Left renal cortex interstitium (tissue), 4 donors: ENCODE measurements around the gene CLPSL2. TPM values are rescaled to one million over a fixed set of nuclear protein-coding genes. Genes with fewer than 3 reads are reported as not detected.
"Not testable (repeated sequence)": the region's sequence is repeated elsewhere in the genome, so short reads cannot be mapped to it uniquely, and the experiment has no call there.

ENCODE experiments used
- DNase-seq, 4 donors: peaks; one replicate each; pipeline ENCODE4 v3.0.0-alpha.2; 2013; ENCODE audit warnings: low read depth in 4 of 4, low spot score in 2 of 4, missing footprints in 1 of 4
- polyA plus RNA-seq, 4 donors: library from polyadenylated mRNA; unstranded; fragments of 120-200 nt; gene quantifications; one replicate each; pipeline ENCODE4 v1.2.1, GENCODE V29; 2013; ENCODE audit not compliant: insufficient read length in 4 of 4

CLPSL2 gene, protein sequence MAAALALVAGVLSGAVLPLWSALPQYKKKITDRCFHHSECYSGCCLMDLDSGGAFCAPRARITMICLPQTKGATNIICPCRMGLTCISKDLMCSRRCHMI
- polyA plus RNA-seq: under 1 TPM in 1 of 4 donors, not detected in 3; 0.52 TPM

DNA sequence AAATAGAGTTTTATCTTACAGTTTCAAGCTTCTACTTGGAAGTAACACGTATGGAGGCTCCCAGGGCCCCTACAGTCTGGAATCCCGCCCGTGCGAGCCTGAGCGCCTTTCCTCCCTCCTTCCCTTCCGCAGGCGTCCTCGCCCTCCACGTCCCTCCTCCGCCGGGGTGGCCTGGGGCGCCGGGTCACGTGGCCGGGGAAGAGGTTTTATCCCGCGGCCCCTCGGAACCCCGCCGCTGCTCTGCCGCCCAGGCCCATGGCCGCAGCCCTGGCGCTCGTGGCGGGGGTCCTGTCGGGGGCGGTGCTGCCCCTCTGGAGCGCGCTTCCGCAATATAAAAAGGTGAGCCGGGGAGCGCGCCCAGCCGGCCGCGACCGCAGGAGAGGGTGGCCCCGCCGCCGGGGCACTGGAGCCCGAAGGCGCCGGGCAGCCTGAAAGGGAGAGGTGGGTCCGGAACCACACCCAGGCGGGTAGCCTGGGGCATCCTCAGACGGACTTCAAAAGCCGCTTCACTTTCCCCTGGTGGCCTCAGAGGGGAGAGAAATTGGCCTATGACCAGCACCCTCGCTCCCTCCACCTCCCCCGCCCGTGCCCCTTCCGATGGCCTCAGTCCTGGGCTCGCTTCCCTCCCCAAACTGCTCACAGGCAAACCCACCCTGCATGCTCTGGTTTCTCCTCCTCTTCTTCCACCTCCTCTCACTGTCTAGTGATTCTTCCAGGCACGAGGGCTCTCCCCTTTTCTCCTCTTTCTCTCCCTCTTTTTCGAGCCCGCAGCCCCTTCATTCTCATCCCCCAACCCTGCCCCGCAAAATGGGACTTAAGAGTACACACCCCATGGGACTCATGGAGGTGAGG lies at the start of gene CLPSL2:
CLPSL2 (plus strand) TSS at position 235 of the 852 bp plus-strand sequence; CDS start at position 256, 21 bp downstream.
- no peak for DNase-seq

DNA sequence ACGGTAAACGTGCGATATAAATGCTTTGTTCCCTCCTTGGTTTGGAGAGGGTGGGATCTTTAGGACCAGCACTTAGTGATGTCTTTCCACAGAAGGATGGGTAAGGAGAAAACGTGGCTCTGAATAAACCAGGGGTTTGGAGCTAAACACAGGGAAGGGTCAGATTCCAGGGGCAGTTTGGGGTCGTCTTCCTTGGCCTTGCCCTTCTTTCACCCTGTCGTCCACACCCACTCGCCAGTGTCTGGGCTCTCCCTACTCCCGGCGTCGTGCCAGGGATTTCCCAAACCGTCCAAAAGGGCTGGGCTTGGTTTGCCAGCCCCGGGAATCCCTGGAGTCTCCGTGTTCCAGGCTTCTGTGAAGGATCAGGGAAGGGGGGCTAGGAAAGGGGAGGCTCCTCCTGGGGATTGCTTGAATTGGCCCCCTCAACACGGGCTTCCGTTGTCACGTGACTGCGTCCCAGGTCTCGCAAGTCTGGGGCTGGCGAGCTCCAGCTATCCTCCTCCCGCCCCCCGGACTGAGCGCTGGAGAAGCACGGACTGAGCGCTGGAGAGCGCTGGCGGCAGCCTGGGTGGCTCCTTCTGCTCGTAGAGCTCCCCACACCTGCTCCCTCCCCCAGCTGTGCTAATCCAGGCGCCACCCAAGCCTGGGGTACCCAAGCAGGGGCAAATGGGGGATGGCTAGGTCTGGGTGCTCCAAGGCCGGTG lies 49.0 kb upstream of the CLPSL2 start:
- peak in 1 of 4 donors; percentile 65 for DNase-seq

DNA sequence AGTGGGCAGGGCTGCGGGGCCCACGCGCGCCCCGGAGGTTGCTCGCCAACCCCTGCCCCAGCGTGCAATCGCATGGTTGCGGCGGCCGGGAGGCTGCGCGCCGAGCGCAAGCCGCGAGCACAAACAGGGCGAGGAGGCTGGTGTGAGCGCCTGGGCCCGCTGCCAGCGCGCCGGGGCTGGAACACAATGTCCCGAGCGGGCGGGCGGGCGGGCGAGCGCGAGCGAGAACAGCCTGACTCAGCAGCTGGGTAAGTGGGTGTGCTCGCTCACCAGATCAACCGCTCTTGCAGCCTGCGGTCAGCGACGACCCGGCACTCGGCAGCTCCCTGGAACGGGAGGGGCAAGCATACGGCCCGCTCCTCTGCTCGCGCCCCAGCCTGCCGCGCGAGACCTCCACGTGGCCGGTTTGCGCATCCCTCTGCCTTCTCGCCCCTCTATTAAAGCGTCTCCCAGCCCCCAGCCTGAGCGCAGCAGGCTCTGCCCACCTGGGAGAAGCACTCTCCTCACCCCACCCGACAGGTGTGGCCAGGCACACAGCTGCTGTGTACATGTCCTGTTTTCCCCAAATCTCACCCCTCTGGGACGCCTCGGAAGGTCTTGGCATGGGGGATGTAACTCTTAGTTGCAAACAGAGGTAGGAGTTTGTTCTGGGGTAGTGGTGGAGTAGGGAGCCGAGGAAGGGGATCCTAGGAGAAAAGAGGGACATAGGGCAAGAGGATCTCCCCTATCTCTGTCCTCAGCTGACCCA lies 48.3 kb upstream of the CLPSL2 start:
- DNase-seq: peak in 1 of 4 donors; percentile 69

DNA sequence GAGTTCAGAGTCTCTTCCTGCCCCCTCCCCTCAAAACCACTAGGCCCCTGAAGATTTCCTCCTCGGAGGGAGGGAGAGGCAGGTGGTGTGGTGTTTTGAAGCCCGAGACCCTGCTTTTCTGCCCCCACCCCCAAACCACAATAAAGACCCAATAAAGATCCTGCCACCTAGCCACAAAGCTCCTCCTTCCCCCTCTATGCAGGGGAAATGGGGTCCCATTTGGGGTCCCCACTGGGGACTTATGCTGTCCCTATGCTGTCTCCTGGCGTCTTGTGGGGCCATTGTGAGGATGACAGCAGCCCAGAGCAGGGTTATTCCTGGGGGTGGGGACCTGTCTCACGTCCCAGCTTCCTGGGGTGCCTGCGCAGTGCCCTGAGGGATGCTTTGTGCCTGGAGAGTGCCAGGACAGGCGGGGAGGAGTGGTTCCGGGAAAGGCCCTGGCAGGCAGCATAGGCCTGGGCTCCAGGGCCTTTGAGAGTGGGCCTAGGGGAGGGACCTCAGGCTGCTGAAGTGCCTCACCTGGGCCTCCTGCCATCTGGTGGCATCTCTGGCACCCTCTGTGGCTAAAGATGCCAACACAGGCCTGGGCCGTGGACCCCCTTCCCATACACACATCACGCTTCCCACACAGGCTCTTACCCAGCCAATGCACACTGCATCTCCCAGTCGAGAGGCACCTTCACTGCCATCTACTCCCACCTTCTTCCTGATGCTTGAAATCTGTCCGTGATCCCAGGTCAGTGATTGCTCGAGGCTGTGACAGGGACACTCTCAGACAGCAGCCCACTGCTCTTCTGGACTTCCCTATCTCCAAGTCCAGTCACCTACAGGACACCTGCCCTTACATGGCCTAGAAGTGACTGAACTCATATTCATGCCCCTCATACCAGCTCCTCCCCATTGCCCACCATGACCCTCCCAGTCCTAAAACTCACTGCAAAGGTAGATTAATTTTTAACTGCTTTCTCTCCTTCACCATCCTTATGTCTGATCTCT lies 47.4 kb upstream of the CLPSL2 start:
- no peak for DNase-seq

DNA sequence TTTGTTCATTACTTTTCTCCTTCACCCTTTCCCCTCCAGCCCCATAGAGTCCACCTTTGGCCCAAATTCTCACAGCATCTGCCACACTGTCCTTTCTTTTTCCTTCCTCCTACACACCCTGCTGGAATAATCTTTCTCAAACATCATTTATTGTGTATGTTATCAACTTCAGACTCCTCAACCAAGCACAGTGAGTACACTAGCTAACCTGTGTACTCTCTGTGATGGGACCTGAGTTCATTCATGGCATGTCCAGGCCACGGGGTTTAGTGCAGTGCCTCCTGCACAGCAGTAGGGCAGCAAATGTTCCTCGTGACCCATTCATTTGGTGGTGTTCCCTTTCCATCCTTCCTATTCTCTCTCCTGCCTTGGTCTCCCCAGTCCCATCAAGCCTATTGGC lies 46.7 kb upstream of the CLPSL2 start:
- no peak for DNase-seq

DNA sequence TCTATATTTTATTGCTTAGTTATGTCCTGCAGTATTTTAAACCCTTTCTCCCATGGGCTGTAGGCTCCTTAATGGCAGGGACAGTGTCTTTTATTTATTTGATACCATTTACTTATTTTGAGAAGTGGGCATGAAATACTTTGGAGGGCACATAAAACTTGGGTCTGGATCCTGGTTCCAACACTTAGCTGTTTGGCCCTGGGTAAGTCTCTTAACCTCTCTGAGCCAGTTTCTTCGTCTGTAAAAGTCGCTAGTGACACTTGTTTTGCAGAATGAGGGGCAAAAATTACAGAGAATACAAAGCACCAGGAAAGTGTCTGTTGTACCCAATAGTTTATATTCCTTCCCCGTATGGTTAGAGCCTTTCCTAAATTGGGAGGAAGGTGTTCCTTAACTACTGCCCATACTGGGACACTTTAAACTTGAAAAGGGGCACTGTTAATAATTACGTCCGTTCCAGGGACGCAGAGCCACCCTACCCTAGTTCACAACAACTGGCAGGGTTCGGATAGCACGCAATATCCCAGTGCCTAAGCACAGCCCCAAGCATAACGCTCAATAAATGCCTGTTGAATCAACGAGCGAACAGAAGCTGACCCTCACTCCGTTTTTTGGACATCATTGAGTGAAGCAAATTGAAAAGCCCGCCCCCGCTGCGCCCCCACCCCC lies 45.5 kb upstream of the CLPSL2 start:
- no peak for DNase-seq

DNA sequence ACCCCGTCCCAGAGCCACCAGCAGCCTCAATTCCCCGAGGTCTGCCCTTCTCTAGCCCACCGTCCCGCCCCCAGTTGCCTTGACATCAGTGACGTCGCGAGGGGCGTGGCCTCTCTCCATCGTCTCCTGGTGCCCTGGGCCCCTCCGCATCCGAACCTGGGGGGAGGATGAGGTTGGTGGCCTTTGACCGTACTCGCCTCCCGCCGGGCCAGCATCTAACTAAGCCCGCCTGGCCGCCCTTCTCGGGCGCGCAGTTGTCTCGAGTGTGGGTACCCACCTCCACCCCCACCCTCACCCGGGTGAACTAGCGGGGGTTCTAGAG lies 45.0 kb upstream of the CLPSL2 start:
- peak in 2 of 4 donors; percentile 79 to 89 for DNase-seq

DNA sequence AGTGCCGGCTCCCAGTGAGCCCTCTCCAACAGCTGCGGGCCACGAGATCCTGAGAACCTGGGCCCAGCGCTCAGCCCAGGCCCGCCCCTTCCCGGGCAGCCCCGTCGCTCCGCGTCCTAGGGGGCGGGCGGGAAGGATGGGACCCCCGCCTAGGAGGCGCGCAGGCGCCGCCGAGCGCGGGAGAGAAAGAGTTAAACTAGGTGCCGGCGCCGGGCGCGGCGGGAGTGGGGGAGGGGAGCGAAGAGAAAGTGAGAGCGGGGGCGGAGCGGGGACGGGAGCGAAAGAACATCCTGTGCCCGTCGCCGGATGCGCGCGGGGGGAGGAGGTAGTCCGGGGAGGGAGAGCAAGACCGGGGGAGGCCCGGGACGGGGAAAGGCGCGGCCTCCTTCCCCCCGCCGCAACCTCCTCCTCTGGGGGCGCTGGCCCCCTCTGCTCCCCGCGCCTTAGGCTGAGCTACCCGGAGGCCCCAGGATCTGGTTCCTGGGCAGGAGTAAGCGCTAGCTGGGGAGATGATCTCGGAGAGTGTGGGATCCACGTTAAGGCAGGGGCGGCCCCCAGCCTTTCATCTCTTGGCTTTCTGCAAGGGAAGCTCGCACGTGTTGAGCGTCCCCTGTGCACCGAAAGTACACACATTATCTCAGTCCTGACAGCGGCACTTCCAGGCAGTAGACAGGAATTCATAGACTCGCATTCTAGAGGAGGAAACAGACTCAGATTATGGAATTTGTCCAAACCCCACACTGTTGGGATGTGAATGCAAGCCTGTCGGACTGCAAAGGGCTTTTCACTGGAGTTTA lies 44.5 kb upstream of the CLPSL2 start:
- peak in 2 of 4 donors; percentile 73 to 75 for DNase-seq

DNA sequence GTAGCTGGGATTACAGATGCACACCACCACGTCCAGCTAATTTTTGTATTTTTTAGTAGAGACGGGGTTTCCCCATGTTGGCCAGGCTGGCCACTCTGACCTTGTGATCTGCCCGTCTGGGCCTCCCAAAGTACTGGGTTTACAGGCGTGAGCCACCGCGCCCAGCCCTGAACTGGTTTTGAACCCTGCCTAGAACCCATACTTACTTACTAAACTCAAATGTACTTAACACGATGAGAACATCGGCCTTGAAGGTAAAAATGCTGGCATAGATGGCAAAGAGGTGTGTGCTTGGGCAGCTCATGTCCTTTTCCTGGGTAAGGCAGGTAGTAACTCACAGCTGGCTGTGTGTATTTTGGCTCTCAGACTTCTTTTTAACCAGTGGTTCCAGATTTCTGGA lies 42.8 kb upstream of the CLPSL2 start:
- DNase-seq: no peak

DNA sequence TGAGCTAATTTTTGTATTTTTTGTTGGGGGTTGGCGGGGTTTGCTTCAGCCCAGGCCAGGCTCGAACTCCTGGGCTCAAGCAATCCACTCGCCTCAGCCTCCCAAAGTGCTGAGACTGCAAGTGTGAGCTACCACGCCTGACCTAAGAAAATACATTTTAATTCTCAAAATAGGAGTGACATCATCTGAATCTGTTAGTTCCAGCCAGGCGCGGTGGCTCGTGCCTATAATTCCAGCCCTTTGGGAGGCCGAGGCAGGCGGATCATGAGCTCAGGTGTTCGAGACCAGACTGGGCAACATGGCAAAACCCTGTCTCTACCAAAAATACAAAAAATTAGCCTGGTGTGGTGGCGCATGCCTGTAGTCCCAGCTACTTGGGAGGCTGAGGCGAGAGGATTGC lies 42.1 kb upstream of the CLPSL2 start:
- not testable (repeated sequence) for DNase-seq

DNA sequence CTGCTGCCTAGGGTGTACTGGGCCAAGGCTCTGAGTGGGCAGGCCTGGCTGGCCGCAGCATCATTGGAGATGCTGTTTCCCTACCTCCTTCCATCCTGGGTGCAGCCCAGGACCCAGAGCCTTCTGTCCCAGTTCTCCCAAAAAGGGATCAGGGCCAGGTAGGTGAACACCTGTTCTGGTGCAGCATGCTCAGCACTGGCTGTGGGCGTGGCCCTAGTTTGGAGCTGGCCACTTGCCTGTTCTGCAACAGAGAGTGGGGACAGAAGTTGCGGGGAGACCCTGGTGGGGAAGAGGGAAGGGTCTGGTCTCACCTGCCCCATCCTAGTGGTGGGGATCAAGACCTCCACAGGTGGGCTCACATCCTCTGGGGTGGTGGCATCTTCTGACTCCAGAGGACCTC lies 40.9 kb upstream of the CLPSL2 start:
- DNase-seq: no peak

DNA sequence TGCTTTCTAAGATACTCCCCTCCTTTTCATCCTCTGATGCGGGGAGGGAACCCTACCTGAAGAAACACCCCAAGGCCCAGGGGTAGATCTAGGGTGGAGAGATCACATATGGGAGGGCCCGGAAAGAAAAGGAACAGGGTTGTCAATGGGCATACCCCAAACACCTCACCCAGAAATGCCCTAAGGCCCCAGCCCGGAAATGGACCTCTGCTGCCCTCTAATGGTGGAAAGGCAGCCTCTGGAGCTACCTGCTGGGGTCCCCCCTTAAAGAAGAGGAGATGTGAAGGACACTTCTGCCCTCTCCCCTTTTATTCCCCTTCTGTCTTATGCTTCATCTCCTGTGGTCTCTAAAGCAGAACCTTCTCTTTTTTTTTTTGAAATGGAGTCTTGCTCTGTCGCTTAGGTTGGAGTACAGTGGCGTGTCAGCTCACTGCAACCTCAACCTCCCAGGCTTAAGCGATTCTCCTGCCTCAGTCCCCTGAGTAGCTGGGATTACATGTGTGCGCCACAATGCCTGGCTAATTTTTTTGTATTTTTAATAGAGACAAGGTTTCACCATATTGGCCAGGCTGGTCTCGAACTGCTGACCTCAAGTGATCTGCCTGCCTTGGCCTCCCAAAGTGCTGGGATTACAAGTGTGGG lies 40.0 kb upstream of the CLPSL2 start:
- peak in 1 of 4 donors; percentile 72 for DNase-seq

DNA sequence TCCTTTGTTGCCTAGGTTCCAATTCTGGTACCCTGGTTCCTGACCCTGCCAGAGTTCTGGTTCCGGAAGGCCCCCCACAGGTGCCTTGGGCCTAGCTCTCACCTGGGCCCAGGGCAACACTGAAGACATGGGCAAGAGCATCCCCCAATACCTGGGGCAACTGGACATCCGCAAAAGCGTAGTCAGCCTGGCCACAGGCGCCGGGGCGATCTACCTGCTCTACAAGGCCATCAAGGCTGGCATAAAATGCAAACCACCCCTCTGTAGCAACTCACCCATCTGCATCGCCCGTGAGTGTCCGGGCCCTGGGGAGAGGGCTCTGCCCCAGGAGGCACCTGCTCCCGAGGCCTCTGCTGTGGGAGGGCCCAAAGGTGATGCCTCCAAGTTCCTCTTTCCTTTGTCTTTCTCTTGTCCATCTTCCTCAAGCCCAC lies 39.4 kb upstream of the CLPSL2 start, which contains the start of gene ARMC12:
ARMC12 (plus strand) TSS at position 51 of the 431 bp plus-strand sequence; CDS start at position 128, 77 bp downstream.
- DNase-seq: no peak

DNA sequence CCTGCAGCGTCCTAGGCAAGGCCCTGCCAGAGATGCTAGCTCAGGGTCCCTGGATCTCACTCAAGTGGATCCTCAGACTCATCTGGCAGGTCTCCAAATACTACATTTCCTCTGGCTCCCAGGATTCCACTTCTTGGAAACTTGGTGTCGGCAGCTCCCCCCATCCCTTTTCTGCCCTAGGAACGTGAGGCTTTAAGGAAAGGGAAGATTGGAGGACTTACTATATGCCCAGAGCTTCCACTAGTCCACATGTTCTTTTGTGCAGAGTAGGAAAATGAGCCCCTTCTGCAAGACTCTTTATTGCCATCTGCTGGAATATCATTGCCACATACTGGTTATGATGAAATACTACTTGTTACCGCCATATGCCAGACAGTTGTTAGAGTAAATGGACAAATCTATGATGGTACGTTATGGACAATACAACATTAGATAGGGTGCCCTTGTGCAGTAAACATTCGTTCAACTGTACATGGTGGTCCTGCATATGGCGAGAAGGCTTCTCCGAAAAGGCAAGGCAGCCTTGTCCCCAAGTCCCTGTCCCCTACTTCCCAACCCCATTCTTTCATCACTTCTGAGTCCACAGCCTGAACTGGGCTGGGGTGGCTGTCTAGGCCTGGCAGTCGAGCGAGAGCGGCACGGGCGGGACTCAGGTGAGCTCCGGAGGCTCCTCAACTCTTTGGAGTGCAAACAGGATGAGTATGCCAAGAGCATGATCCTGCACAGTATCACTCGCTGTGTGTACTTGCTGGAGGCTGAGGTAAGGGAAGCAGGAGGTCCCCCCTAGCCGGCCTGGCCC lies 38.8 kb upstream of the CLPSL2 start:
- peak in 1 of 4 donors; percentile 69 for DNase-seq

DNA sequence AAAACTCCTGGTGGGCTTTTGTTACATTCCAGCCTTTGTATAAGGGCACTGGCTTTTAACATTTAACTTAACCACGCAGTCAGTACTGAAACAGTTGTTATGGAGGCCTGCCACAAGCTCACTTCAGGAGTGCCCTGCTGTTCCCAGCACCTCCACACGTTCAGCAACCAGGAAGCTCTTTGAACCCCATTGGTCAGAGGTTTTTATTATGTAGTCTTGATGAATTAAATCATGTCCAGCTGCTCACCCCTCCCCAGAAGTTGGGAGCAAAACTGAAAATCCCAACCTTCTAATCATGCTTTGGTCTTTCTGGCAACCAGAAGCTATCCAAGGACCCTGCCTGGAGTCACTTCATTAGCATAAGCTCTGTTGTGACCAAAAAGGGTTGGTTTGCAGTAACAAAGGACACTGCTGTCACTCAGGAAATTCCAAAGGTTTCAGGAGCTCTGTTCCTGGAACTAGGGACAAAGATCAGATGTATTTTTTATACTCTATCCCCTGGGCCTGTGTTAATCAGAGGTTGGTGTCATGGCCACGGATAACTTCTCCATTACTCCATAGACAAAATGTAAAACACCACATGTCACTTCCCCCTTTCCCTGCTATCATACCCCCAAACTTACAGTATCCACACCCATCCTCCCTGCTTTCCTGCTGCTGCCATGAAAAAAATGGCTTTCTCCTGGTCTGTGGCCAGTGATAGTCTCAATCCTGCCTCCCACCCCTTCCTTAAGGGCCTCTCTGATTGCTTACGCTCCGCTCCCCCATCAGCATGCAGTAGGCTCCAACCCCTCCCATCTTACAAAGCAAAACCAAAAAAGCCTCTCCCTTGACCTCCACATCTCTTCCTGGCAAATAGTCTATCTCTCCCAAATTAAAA lies 36.5 kb upstream of the CLPSL2 start:
- no peak for DNase-seq

DNA sequence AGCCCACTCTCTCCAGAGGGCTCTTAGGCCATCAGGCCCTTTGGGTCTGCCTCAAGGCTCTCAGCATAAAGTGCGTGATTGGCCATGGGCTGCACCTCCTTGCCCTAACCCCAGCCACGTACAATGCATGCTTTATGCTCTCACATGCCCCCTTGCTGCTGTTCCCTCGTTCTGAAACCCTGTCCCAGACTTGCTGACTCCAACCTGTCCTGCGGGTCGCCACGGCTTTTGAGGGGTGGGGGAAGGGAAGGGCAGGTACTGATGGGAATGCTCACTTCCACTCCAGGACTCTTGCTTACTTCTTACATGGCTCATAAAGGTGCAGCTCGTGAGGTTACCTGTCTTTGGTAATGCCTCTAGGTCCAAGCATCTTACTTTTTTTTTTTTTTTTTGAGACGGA lies 33.6 kb upstream of the CLPSL2 start:
- no peak for DNase-seq
